ENCODE results near the gene GPBP1L1.
"Not testable (repeated sequence)": the region's sequence is repeated elsewhere in the genome, so short reads cannot be mapped to it uniquely, and the experiment has no call there.

Gene GPBP1L1, protein sequence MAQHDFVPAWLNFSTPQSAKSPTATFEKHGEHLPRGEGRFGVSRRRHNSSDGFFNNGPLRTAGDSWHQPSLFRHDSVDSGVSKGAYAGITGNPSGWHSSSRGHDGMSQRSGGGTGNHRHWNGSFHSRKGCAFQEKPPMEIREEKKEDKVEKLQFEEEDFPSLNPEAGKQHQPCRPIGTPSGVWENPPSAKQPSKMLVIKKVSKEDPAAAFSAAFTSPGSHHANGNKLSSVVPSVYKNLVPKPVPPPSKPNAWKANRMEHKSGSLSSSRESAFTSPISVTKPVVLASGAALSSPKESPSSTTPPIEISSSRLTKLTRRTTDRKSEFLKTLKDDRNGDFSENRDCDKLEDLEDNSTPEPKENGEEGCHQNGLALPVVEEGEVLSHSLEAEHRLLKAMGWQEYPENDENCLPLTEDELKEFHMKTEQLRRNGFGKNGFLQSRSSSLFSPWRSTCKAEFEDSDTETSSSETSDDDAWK

DNA sequence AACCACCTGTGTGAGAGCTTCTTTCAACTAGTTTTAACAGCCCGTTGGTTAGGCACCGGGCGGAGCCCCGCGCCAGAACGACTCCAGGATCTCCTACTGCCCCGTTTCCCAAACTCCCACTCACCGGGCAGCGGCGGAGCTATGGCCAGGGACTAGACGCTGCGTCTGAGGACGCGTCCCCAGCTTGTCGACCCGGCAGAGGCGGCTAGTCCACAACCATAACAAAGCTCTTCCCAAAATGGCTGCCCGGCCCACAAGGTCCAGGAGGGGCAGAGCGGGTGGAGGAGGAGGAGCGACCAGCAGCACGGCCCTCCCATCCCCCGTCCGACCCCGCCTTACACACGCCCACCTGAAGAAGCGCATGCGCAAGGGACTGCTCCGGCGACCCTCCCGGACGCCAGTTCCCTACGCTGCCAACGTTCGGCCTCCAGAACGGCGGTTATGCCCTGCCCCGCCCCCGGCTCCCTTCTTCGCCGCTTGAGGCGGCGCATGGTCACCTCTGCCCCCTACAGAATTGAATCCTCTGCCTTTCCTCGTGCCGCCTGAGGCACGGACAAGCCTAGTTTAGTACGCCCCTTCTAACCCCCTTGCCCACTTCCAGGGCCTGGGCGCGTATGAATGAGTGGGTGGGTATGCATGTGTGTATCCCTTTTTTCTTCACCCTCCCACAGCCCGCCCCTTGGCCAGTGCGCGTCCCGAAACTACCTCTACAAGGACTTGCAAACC lies at the start of gene GPBP1L1:
Gene GPBP1L1, minus strand, starts transcription at position 246 of the 726 bp plus-strand sequence. CDS start 27,446 bp downstream, outside the sequence.
- DNase-seq (ENCODE audit: low read depth), result peak; percentile 89

DNA sequence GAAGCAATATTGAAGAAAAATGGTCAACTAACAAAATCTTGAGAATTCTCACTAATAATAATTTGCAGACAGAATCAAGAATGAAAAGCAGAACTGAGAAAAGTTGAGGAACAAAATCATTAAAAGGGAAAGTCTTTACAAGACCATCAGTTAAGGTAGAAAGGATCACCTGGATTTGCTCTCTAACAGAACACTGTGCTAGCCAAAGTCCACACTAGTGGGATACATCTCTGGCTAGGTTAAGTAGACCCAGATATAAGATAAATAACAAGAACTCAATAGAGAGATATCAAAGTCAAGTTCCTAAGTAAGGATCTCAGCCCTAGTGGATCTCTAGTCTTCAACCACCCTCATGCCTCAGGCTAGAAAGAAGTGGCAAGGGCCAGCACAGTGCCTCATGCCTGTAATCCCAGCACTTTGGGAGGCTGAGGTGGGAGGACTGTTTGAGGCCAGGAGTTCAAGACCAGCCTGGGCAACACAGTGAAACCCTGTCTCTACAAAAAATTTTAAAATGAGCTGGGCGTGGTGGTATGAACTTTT lies 44.5 kb upstream of the GPBP1L1 start:
- DNase-seq (ENCODE audit: low read depth), result no peak

DNA sequence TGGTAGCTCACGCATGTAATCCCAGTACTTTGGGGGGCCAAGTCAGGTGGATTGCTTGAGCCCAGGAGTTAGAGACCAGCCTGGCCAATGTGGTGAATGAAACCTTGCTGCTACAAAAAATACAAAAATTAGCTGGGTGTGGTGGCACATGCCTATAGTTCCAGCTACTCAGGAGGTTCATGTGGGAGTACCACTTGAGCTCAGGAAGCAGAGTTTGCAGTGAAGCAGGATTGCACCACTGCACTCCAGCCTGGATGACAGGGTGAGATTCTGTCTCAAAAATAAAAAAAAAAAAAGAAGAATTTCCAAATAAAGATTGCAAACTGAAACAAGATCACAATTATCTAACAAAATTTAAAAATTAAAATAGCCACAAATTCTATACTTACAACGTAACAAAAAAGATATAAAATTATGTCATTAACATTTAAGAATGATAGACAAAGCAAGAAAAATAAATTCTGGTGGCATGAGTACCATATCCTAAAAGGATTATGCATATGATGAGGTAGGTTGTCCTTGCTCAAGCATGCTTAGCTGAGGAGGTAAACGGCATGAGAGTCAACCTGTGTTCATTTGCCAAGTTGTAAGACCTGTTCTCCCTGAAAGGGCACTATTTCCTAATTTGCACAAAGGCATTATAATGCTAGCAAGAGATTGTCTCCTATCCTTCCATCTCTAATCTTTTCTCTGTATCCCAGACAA lies 43.9 kb upstream of the GPBP1L1 start:
- DNase-seq (ENCODE audit: low read depth), result no peak

DNA sequence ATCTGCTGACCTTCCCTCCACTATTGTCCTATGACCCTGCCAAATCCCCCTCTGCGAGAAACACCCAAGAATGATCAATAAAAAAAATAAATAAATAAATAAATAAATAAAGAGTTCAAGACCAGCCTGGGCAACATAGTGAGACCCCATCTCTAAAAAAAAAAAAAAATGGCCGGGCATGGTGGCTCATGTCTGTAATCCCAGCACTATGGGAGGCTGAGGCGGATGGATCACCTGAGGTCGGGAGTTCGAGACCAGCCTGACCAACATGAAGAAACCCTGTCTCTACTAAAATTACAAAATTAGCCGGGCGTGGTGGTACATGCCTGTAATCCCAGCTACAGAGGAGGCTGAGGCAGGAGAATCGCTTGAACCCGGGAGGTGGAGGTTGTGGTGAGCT lies 39.7 kb upstream of the GPBP1L1 start:
- DNase-seq (ENCODE audit: low read depth), result not testable (repeated sequence)

DNA sequence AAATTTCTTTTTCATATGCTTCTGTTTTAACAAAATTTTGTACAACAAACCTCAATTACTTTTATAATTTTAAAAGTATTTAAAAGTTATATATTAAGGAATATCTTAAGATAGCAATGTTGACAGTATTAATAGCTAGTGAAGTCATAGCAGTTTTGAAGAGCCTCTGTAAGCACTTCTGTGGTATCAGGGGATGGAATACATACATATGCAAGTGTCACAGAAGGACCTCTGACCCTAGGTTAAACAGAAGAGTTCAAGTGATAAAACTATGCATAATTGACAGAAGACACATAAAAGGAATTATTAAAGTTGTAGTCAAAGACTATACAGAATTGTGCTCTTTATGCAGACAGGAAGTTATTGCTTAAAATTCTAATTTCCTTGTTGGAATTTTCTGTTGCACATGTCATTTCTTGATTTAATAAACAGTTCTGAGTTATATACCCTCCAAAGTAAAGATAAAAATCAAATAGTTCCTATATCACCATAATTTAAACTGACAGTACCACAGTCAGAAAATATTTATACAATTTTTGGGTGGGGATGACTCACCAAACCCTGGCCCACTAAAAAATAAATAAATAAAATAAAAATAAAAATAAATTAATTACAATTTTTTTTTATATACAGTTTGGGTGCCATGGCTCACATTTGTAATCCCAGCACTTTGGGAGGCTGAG lies 37.1 kb upstream of the GPBP1L1 start:
- no peak for DNase-seq (ENCODE audit: low read depth)

DNA sequence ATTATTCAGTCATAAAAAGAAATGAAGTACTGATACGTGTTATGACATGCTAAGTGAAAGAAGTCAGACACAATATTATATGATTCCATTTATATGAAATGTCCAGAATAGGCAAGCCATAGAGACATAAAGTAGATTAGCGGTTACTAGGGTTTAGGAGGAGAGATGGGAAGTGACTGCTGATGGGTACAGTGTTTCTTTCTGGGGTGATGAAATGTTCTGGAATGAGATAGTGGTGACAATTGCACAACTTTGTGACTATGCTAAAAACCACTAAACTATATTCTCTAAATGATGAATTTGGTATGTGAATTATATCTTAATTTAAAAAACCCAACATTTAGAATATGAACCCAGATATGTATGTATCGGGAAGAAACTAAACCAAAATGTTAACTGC lies 36.5 kb upstream of the GPBP1L1 start:
- no peak for DNase-seq (ENCODE audit: low read depth)

DNA sequence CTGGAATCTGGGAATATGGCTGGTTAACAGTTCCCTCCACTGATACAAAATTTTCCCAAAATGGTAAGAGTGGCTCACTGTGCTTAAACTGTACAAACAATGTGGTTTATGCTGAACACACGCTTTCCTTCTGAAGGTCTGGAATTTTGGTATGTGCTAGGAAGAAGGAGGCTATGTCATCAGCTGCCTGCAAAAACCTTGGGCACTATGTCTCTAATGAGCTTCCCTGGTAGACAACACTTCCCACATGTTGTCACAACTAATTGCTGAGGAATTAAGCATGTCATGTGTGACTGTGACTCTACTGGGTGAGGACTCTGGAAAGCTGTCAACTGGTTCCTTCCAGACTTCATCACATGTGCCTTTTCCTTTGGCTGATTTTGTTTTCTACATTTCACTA lies 34.9 kb upstream of the GPBP1L1 start:
- peak; percentile 43 for DNase-seq (ENCODE audit: low read depth)

DNA sequence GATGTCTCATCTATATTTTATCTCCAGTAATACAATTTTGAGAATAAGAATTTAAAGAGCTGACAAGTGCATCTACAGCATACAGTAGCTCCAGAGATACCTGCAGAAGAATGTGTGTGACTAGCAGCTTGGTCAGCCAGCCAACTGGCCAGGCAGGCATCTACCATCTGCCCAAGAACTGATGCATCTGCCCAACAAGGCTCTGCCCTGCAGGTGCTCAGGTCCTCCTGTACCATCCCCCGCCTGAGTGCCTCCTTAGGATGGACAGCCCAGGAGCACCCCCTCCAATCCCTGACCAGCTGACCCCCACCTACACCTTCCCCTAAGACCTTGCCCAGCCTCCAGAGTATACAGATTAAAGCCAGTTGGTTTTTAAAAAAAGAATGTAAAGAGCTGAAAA lies 32.0 kb upstream of the GPBP1L1 start:
- no peak for DNase-seq (ENCODE audit: low read depth)

DNA sequence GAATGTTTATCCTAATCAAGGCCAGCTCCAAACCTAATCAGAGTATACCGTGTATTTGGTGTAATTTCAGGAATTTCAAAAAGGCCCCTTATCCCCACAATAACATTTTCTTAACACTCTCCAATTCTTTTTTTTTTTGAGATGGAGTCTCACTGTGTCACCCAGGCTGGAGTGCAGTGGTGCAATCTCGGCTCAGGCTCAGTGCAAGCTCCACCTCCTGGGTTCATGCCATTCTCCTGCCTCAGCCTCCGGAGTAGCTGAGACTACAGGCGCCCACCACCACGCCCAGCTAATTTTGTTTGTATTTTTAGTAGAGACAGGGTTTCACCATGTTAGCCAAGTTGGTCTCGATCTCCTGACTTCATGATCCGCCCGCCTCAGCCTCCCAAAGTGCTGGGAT lies 31.1 kb upstream of the GPBP1L1 start:
- not testable (repeated sequence) for DNase-seq (ENCODE audit: low read depth)

DNA sequence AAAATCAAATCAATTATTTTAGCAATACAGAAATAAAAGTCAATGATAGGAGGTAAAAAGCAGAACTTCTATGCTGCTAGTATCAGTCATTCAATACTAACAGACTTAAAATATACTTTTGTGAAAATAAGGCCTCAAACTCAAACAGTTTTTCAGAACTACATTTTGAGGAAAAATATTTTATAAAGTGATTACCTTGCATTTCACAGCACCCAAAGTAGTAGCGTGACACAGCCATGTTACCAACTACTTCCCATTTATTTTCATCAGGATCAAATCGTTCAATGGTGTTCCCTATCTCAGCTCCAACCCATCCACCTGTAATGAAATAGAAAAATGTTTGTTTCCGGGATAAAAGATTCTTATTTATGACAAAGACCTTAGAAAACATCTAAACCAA lies 30.4 kb upstream of the GPBP1L1 start:
- DNase-seq (ENCODE audit: low read depth), result no peak

DNA sequence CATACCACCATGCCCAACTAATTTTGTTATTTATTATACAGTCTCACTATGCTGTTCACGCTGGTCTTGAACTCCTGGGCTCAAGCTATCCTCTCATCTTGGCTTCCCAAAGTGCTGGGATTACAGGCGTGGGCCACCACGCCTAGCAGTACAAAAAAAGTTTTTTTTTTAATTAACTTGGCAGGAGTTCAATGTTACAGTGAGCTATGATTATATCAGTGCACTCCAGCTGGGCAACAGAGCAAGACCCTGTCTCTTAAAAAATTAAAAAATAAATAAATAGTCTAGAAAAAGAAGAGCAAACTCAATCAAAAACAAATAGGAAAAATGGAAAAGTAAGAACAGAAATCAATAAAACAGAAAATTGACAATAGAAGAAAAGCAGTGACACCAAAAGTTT lies 27.4 kb upstream of the GPBP1L1 start:
- DNase-seq (ENCODE audit: low read depth), result no peak

DNA sequence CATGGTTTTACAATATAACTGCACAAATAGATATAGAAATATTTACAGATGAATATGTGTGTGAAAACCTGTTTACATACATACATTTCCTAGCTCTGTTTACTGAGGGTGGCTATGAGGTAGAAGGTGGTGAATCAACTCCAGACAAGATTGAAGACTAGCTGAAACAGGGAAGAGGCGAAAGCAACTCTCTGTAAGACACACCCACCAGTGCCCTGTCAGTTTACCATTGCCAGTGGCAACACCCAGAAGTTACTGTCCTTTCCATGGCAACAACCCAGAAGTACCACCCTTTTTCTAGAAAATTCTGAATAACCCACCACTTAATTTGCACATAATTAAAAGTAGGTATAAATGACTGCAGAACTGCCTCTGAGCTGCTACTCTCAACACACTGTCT lies 18.3 kb upstream of the GPBP1L1 start:
- no peak for DNase-seq (ENCODE audit: low read depth)

DNA sequence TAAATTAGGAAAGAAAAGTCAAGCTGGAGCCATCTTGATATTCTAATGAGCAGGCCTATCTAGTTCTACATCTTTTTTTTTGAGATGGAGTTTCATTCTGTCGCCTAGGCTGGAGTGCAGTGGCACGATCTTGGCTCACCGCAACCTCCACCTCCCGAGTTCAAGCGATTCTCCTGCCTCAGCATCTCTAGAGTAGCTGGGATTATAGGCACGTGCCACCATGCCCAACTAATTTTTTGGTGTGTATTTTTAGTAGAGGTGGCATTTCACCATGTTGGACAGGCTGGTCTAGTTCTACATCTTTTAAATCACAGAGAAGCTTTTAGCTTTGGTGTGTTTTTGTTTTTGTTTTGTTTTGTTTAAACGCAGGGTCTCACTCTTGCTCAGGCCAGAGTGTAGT lies 8.5 kb upstream of the GPBP1L1 start:
- DNase-seq (ENCODE audit: low read depth), result no peak

DNA sequence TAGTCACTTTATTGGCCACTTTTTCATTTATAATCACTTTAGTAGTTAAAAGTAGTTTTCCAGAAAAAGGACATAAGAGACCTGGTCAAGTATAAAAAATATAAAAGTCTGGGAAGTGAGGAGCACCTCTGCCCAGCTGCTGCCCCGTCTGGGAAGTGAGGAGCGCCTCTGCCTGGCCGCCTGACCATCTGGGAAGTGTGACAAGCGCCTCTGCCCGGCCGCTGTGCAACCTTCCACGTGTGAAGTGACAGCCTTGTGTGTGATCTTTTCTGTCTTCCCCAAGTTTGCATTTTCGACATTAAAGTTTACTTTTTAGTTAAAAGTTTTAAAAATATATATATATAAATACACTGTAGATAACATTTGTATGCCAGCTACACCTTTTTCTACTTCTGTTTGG lies 7.5 kb upstream of the GPBP1L1 start:
- DNase-seq (ENCODE audit: low read depth), result not testable (repeated sequence)

DNA sequence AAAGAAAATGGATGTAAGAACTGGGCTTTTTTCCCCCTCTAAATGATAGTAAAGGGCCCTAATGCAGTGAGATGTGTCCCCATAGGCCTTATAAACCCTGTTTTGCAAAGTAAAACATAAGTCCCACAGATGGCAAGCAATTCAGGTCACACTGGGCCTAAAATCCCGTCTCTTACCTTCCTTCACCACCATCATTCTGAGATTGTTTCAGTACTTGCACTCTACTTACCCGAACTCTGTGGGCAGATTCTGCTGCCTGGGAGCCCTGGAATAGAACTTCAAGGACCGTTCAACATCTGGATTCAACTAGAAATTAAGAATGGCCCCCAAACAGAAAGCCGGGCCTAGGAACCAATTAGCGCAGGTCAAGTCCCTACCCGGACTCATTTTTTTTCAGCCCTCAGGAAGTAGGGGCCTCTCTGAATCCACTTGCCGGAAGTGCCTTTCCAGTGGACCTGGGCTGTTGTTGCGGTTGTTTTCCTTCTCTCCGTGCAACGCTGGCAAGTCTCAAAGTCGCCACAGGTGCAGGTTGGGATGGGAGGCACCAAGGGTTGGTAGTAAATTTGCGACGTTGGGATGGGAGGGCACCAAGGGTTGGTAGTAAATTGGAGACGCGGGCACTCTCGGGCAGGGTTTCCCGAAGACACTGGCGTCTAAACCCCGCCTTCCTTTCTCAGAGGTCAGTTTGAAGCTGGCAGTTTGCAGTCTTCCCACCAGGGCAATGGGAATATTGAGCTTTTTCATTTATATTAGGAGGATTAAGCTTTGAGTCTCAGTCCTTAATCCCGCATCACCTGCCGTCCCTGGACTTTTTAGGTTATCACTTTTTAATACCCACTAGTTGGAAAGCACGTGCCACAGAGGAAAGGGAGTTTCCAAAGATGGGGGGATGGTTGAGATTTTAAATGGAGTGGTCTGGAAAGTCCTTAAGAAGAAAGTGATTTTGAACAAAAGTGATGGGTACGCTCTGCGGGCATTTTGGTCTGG lies 1.7 kb upstream of the GPBP1L1 start, which contains the start of gene TMEM69:
Gene TMEM69, plus strand, starts transcription at position 428 of the 987 bp plus-strand sequence. CDS start 2,888 bp downstream, outside the sequence.
- peak; percentile 65 for DNase-seq (ENCODE audit: low read depth)

DNA sequence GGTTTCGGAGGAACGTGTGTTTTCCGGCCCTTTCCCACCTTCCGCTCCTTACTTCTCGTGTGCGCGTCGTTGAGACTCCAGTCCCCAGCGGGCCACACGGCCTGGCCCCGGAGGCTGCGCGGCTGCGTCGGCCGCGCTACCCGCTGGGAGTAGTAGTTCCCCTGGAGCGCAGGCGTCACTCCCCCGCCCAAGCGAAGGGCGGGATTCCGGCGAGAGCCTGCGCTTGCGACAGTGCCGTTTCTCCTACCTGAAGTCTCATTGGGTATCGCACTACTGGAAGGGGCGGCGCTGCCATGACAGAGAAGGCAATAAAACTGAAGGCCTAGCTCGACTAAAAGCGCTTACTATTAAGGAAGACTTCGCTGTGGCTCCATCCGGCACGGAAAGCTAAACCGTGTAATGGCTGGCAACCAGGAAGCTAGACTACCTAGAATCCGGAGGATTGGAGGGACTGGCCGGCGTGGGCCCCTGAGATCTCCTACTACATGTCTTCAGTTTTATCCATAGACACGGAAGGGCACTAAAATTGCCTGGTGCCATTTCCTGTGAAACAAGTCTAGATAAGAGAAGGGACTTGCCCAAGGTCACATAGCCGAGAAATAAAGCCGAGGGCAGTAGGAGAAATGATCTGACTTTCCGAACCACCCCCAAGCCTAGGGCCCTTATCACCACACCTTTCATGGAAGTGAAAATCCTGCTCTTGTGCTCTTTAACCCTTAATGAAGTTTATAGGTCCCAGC lies 851 bp upstream of the GPBP1L1 start:
- DNase-seq (ENCODE audit: low read depth), result peak; percentile 92

DNA sequence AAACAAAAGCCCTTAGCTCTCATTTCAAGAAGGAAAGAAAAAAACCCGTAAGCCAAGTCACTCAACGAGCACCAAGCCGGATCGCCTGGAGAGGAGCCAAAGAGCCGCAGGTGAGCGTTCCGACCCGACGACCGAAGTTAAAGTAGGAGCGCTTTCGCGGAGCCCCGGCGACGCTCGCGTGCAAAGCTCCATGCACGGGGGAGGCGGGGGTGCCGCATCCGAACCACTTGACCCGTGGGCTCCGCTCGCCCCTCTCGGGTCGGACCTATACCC lies 382 bp downstream of the GPBP1L1 start:
- DNase-seq (ENCODE audit: low read depth), result no peak

DNA sequence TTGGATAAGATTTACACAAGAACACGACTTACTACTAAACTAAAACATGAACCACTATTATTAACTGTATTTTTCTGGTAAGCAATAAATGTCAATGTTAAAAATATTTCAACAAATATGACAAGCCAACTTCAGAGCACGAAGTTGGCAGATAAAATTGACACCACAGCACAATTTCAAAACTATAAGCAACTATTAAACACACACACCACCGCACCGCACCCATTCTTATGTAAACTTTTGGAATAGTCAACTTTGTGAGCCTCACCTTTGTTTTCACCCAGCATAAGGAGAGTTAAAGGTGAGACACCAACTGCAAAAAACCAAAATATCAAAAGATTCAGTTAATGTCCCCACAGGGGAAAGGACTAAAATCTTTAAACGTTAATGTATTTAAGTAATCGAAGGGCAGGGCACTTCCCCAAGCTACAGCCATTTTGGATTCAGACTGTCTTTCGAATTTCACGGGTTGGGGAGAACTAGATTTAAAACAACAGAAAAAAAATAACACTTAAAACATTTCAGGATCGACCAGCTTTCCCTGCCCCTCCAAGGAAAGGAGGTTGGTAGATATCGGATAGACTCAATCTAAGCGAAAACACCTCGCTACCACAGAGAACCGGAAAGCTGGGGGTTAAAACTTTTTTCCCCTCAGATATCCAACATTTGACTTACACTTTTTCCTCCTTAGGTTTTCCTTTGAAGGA lies 872 bp downstream of the GPBP1L1 start:
- no peak for DNase-seq (ENCODE audit: low read depth)

DNA sequence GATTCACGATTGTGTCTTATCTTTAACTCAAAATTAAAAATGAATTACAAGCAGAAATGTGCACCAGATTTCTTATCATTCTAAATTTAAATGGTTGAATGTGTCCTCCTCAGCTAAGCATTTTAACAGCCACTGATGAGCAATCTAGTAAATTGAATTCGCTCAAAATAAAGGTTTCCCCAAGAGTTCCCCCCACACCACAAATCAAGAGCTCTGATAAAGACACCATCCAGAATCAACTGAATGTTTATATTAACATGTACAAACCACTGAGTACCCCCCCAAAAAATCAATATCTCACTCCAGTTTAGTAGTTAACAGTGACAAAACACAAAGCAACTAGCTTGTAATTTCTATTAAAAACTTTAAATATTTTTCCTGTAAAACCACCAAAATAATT lies 1.9 kb downstream of the GPBP1L1 start:
- no peak for DNase-seq (ENCODE audit: low read depth)

Data from non-pigmented ciliary epithelial cell (primary cell).